ENCODE measurements around the gene LRP2.

DNA sequence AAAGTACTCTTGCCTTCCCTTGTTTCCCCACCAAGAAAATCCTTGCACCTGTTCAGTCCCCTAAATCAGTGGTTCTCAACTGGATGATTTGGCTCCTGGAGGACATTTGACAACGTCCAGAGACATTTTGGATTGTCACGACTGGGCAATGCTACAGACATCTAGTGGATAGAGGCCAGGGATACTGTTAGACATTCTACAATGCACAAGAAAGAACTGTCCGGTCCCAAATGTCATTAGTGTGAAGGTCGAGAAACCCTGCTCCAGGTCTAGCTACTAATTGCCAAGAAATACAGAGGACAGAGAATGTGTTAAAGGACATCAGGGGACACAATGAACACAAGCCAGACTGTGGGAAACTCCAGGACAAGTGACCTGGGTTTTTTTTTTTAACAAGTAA is 60.0 kb downstream of the LRP2 start:
- TF ChIP-seq EP300 (IDR thresholded peaks at IDR 0.05; ENCODE audit: borderline replicate concordance in 1 of 2, low read depth in 1 of 2, low read length in 1 of 2) (no peak), FOXM1 (IDR thresholded peaks at IDR 0.05; ENCODE audit: low read depth) (no peak), POLR2AphosphoS5 (IDR thresholded peaks at IDR 0.05; ENCODE audit: low read depth, low read length) (no peak)
- TF ChIP-seq, protein P1, sequence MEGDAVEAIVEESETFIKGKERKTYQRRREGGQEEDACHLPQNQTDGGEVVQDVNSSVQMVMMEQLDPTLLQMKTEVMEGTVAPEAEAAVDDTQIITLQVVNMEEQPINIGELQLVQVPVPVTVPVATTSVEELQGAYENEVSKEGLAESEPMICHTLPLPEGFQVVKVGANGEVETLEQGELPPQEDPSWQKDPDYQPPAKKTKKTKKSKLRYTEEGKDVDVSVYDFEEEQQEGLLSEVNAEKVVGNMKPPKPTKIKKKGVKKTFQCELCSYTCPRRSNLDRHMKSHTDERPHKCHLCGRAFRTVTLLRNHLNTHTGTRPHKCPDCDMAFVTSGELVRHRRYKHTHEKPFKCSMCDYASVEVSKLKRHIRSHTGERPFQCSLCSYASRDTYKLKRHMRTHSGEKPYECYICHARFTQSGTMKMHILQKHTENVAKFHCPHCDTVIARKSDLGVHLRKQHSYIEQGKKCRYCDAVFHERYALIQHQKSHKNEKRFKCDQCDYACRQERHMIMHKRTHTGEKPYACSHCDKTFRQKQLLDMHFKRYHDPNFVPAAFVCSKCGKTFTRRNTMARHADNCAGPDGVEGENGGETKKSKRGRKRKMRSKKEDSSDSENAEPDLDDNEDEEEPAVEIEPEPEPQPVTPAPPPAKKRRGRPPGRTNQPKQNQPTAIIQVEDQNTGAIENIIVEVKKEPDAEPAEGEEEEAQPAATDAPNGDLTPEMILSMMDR (IDR thresholded peaks at IDR 0.05): no peak
- TF ChIP-seq, protein P2, sequence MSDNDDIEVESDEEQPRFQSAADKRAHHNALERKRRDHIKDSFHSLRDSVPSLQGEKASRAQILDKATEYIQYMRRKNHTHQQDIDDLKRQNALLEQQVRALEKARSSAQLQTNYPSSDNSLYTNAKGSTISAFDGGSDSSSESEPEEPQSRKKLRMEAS (IDR thresholded peaks at IDR 0.05; ENCODE audit: low read depth): no peak
